IMR-90 (cell line): ENCODE results near the gene PSMC4. TPM values are rescaled to one million over a fixed set of nuclear protein-coding genes. Genes with fewer than 3 reads are reported as not detected.

Experiments used
- ATAC-seq: fragments of 200-7000 bp; cut with Tn5 transposase; 2 replicates; pipeline ENCODE4 v1.9.1; 2020; ENCODE audit warnings: low read depth, mild to moderate bottlenecking, moderate library complexity
- BruUV-seq: library from RNA; stranded (reverse); fragments of 400-500 nt; replicated peaks from 2 replicates; lab custom pipeline; 2021; lab: Mats Ljungman, UMichigan
- CTCF ChIA-PET: fragments of 300-600 bp; formaldehyde crosslinking; extraction: SDS; loops from one replicate; lab custom pipeline; 2021; ENCODE audit warnings: antibody characterized with exemption; lab: Yijun Ruan, JAX
- POLR2A ChIA-PET: fragments of 300-600 bp; sonication (Branson Sonifier 250); formaldehyde crosslinking; loops from one replicate; lab custom pipeline; 2022; ENCODE audit warnings: antibody characterized with exemption; ENCODE audit not compliant: unreplicated experiment; lab: Charles Lee
- DNase-seq: peaks from one replicate; pipeline ENCODE4 v3.0.0; 2013
- H2AFZ ChIP-seq: replicated peaks from 2 replicates; pipeline ENCODE3; 2013; ENCODE audit warnings: low read length, mild to moderate bottlenecking; ENCODE audit not compliant: poor library complexity
- H2AK5ac ChIP-seq: 2 replicates; pipeline ENCODE4 v1.6.1; 2013; ENCODE audit warnings: low read depth, low read length, inconsistent platforms
- H2AK9ac ChIP-seq: replicated peaks from 2 replicates; pipeline ENCODE3; 2013; ENCODE audit warnings: mild to moderate bottlenecking, low read depth, low read length, moderate library complexity; ENCODE audit not compliant: poor library complexity
- H2BK120ac ChIP-seq: 2 replicates; pipeline ENCODE4 v1.6.1; 2013; ENCODE audit warnings: low read depth, low read length, inconsistent platforms
- H2BK15ac ChIP-seq: 3 replicates; pipeline ENCODE4 v1.6.1; 2013; ENCODE audit warnings: low read depth, low read length, inconsistent platforms
- H2BK20ac ChIP-seq: 2 replicates; pipeline ENCODE4 v1.6.1; 2013; ENCODE audit warnings: low read depth, mild to moderate bottlenecking, inconsistent platforms, low read length, moderate library complexity
- H2BK5ac ChIP-seq: 2 replicates; pipeline ENCODE4 v1.6.1; 2013; ENCODE audit warnings: mild to moderate bottlenecking, low read depth, low read length, inconsistent platforms; ENCODE audit not compliant: poor library complexity, severe bottlenecking
- H3K14ac ChIP-seq: replicated peaks from 2 replicates; pipeline ENCODE4 v1.6.1; 2013; ENCODE audit warnings: low read depth, low read length, inconsistent platforms
- H3K18ac ChIP-seq: 2 replicates; pipeline ENCODE4 v1.6.1; 2013; ENCODE audit warnings: low read depth, low read length, control low read depth
- H3K23ac ChIP-seq: 2 replicates; pipeline ENCODE4 v1.6.1; 2013; ENCODE audit warnings: low read depth, low read length, inconsistent platforms
- H3K27ac ChIP-seq: 2 replicates; pipeline ENCODE4 v1.5.1; 2013; ENCODE audit warnings: mild to moderate bottlenecking, control low read depth, low read length; ENCODE audit not compliant: insufficient read depth
- H3K27me3 ChIP-seq: 2 replicates; pipeline ENCODE4 v1.6.1; 2013; ENCODE audit warnings: low read length; ENCODE audit not compliant: control insufficient read depth, insufficient read depth
- H3K36me3 ChIP-seq: 2 replicates; pipeline ENCODE4 v1.6.1; 2013; ENCODE audit warnings: low read length, mixed read lengths; ENCODE audit not compliant: control insufficient read depth, insufficient read depth
- H3K4ac ChIP-seq: 2 replicates; pipeline ENCODE4 v1.6.1; 2013; ENCODE audit warnings: low read depth, low read length, inconsistent platforms
- H3K4me1 ChIP-seq: 2 replicates; pipeline ENCODE4 v1.6.1; 2013; ENCODE audit warnings: low read length, mixed read lengths; ENCODE audit not compliant: control insufficient read depth, insufficient read depth
- H3K4me2 ChIP-seq: 2 replicates; pipeline ENCODE4 v1.6.1; 2013; ENCODE audit warnings: low read depth, mild to moderate bottlenecking, control low read depth, low read length, moderate library complexity
- H3K4me3 ChIP-seq: 2 replicates; pipeline ENCODE4 v1.5.1; 2013; ENCODE audit warnings: low read depth, mild to moderate bottlenecking, control low read depth, low read length, moderate library complexity; ENCODE audit not compliant: insufficient read depth
- H3K56ac ChIP-seq: 2 replicates; pipeline ENCODE4 v1.6.1; 2013; ENCODE audit warnings: low read length, inconsistent platforms; ENCODE audit not compliant: insufficient read depth; ENCODE audit errors: extremely low read depth
- H3K79me1 ChIP-seq, 2 experiments: 2 replicates each; pipeline ENCODE4 v1.6.1; 2013; ENCODE audit warnings: low read length in 2 of 2, inconsistent platforms in 1 of 2, low read depth in 1 of 2
- H3K9ac ChIP-seq: 2 replicates; pipeline ENCODE4 v1.6.1; 2013; ENCODE audit warnings: low read depth, low read length, control low read depth
- H3K9me1 ChIP-seq: 2 replicates; pipeline ENCODE4 v1.6.1; 2013; ENCODE audit warnings: low read length, inconsistent platforms; ENCODE audit not compliant: insufficient read depth
- H3K9me3 ChIP-seq: 2 replicates; pipeline ENCODE4 v1.6.1; 2013; ENCODE audit warnings: low read length; ENCODE audit not compliant: control insufficient read depth, insufficient read depth
- H4K20me1 ChIP-seq: 2 replicates; pipeline ENCODE4 v1.6.1; 2013; ENCODE audit warnings: low read length, inconsistent platforms; ENCODE audit not compliant: insufficient read depth
- H4K5ac ChIP-seq: 2 replicates; pipeline ENCODE4 v1.6.1; 2013; ENCODE audit warnings: mild to moderate bottlenecking, low read depth, low read length, control low read depth
- H4K8ac ChIP-seq, 2 experiments: 2 replicates each; pipeline ENCODE4 v1.6.1; 2013; ENCODE audit warnings: low read depth in 2 of 2, low read length in 2 of 2, control low read depth in 1 of 2, inconsistent platforms in 1 of 2
- H4K91ac ChIP-seq: 2 replicates; pipeline ENCODE4 v1.6.1; 2013; ENCODE audit warnings: low read depth, low read length, inconsistent platforms; ENCODE audit not compliant: insufficient read depth
- CEBPB ChIP-seq: IDR thresholded peaks from 2 replicates; pipeline ENCODE4 v1.6.1; 2012; ENCODE audit warnings: low read depth, low read length, improper control_type of control experiment
- CHD1 ChIP-seq: IDR thresholded peaks from 2 replicates; pipeline ENCODE4 v1.6.1; 2012; ENCODE audit warnings: low read depth, low read length, improper control_type of control experiment
- FOS ChIP-seq: fragments of 150-350 bp; IDR thresholded peaks from 2 replicates; pipeline ENCODE4 v1.6.1; 2016; ENCODE audit warnings: low read depth, low read length
- MAFK ChIP-seq: IDR thresholded peaks from 2 replicates; pipeline ENCODE4 v1.6.1; 2012; ENCODE audit warnings: low read depth, low read length, improper control_type of control experiment
- MAZ ChIP-seq: IDR thresholded peaks from 2 replicates; pipeline ENCODE4 v1.6.1; 2012; ENCODE audit warnings: low read depth, mild to moderate bottlenecking, low read length, improper control_type of control experiment, moderate library complexity, borderline replicate concordance
- MXI1 ChIP-seq: IDR thresholded peaks from 2 replicates; pipeline ENCODE4 v1.6.1; 2012; ENCODE audit warnings: low read depth, mild to moderate bottlenecking, low read length, moderate library complexity, borderline replicate concordance
- NFE2L2 ChIP-seq: fragments of 150-350 bp; IDR thresholded peaks from 2 replicates; pipeline ENCODE4 v1.6.1; 2016; ENCODE audit warnings: low read depth, mild to moderate bottlenecking, low read length
- POLR2A ChIP-seq: IDR thresholded peaks from 2 replicates; pipeline ENCODE4 v1.6.1; 2012; ENCODE audit warnings: mild to moderate bottlenecking, low read depth, low read length
- RAD21 ChIP-seq: IDR thresholded peaks from 2 replicates; pipeline ENCODE4 v1.6.1; 2012; ENCODE audit warnings: low read length, improper control_type of control experiment
- RCOR1 ChIP-seq: IDR thresholded peaks from 2 replicates; pipeline ENCODE4 v1.6.1; 2012; ENCODE audit warnings: mild to moderate bottlenecking, low read length, improper control_type of control experiment; ENCODE audit not compliant: insufficient replicate concordance
- SMC3 ChIP-seq: fragments of 150-350 bp; IDR thresholded peaks from 2 replicates; pipeline ENCODE4 v1.6.1; 2016; ENCODE audit warnings: low read depth, mild to moderate bottlenecking, antibody characterized with exemption, low read length, moderate library complexity
- WGBS, 2 experiments: methylation state at CpG; one replicate each; pipeline versions ENCODE4 v1.1.5 to v1.1.7; 2013; ENCODE audit warnings: missing lambda C conversion rate in 2 of 2; ENCODE audit not compliant: insufficient read length in 1 of 2; ENCODE audit errors: extremely low coverage in 2 of 2; 5-methylcytosine and 5-hydroxymethylcytosine counted together
- dilution Hi-C: fragments of 300-500 bp; cut with HindIII; formaldehyde crosslinking; loops from one replicate; pipeline ENCODE4 v1.14.3; 2018; ENCODE audit warnings: low sequenced_read_pairs; ENCODE audit not compliant: unreplicated experiment
- in situ Hi-C: fragments of 300-500 bp; cut with MboI; formaldehyde crosslinking; loops from 3 replicates; pipeline ENCODE4 v1.14.3; 2019; ENCODE audit warnings: low sequenced_read_pairs, inconsistent platforms, mixed read lengths
- intact Hi-C: fragments of 100-400 bp; cut with micrococcal nuclease; formaldehyde crosslinking; loops from 2 replicates; pipeline ENCODE4 v1.10.0; 2022
- polyA plus RNA-seq, 3 experiments: library from polyadenylated mRNA; depleted of rRNA; stranded (reverse); fragments of >200 nt; gene quantifications; 2 replicates each; pipeline ENCODE4 v1.2.3, GENCODE V29; 2012; ENCODE audit warnings: low replicate concordance in 1 of 3
- total RNA-seq: library from RNA; depleted of rRNA; stranded (reverse); fragments of >200 nt; gene quantifications from 2 replicates; pipeline ENCODE4 v1.2.3, GENCODE V29; 2012
- TF ChIP-seq, protein P1 (sequence below): fragments of 150-350 bp; IDR thresholded peaks from 2 replicates; pipeline ENCODE4 v1.6.1; 2016; ENCODE audit warnings: low read depth, mild to moderate bottlenecking, low read length, moderate library complexity, borderline replicate concordance
- TF ChIP-seq, protein P2 (sequence below): conservative IDR thresholded peaks from 2 replicates; pipeline ENCODE4 v1.5.1; 2012; ENCODE audit warnings: mild to moderate bottlenecking, low read depth, low read length, improper control_type of control experiment
- TF ChIP-seq, protein P3 (sequence below): fragments of 150-350 bp; IDR thresholded peaks from 2 replicates; pipeline ENCODE4 v1.6.1; 2017; ENCODE audit warnings: mild to moderate bottlenecking, antibody characterized with exemption, low read length, low read depth

Gene PSMC4
- total and polyA plus RNA-seq, 2 of the 4 experiments (the other 2 are of a cell fraction) = 148 to 216 TPM

DNA sequence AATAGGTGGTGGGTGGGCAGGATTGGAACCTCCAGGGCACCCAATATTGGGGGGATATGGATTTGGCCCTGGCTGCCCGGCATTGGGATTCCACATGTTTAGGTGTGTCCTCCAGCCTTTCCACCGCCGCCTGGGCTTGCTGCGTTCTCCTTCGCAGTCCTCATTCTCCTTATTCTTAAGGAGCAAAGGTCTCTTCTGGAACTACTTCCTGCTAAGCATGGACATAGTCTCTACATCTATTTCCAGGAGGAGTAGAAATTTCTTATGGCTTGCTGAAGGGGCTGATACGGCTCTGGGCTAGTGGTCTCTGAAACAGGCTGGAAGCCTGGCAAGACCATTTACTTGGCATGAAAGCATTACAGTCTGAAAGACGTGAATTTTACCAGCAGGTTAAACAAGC lies 27.4 kb upstream of the PSMC4 start:
- TF ChIP-seq SMC3 (no peak), RAD21 (no peak), FOS (no peak), MXI1 (no peak), POLR2A (no peak), CHD1 (no peak), NFE2L2 (no peak), MAZ (no peak), RCOR1 (no peak), CEBPB (no peak), MAFK (no peak)
- TF ChIP-seq, protein P1, sequence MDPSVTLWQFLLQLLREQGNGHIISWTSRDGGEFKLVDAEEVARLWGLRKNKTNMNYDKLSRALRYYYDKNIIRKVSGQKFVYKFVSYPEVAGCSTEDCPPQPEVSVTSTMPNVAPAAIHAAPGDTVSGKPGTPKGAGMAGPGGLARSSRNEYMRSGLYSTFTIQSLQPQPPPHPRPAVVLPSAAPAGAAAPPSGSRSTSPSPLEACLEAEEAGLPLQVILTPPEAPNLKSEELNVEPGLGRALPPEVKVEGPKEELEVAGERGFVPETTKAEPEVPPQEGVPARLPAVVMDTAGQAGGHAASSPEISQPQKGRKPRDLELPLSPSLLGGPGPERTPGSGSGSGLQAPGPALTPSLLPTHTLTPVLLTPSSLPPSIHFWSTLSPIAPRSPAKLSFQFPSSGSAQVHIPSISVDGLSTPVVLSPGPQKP = no peak
- TF ChIP-seq, protein P2, sequence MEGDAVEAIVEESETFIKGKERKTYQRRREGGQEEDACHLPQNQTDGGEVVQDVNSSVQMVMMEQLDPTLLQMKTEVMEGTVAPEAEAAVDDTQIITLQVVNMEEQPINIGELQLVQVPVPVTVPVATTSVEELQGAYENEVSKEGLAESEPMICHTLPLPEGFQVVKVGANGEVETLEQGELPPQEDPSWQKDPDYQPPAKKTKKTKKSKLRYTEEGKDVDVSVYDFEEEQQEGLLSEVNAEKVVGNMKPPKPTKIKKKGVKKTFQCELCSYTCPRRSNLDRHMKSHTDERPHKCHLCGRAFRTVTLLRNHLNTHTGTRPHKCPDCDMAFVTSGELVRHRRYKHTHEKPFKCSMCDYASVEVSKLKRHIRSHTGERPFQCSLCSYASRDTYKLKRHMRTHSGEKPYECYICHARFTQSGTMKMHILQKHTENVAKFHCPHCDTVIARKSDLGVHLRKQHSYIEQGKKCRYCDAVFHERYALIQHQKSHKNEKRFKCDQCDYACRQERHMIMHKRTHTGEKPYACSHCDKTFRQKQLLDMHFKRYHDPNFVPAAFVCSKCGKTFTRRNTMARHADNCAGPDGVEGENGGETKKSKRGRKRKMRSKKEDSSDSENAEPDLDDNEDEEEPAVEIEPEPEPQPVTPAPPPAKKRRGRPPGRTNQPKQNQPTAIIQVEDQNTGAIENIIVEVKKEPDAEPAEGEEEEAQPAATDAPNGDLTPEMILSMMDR = no peak
- TF ChIP-seq, protein P3, sequence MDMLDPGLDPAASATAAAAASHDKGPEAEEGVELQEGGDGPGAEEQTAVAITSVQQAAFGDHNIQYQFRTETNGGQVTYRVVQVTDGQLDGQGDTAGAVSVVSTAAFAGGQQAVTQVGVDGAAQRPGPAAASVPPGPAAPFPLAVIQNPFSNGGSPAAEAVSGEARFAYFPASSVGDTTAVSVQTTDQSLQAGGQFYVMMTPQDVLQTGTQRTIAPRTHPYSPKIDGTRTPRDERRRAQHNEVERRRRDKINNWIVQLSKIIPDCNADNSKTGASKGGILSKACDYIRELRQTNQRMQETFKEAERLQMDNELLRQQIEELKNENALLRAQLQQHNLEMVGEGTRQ = no peak
- POLR2A ChIA-PET = no interaction called here
- no CpG with 5 or more reads among the region's 7 CpGs for WGBS, 2 experiments
- no peak overlapping the region for H3K27ac ChIP-seq
- H3K4me1 ChIP-seq = no peaks in the 10 kb centered on the region
- H2BK5ac ChIP-seq = no peak overlapping the region
- dilution Hi-C loops = no loop called here
- BruUV-seq = no TSS peak
- no peak overlapping the region for H4K8ac ChIP-seq
- H2AK5ac ChIP-seq = no peak overlapping the region
- no peaks in the 10 kb centered on the region for H3K9me1 ChIP-seq
- in situ Hi-C loops = no loop called here
- no peak for ATAC-seq
- no peaks in the 10 kb centered on the region for H3K79me1 ChIP-seq
- no peak overlapping the region for H2BK15ac ChIP-seq
- no peak overlapping the region for H4K5ac ChIP-seq
- CTCF ChIA-PET = no interaction called here
- H2BK20ac ChIP-seq = no peak overlapping the region
- H3K36me3 ChIP-seq = no peaks in the 10 kb centered on the region
- DNase-seq = no peak
- H3K9me3 ChIP-seq = no peaks in the 10 kb centered on the region
- H2AFZ ChIP-seq = no peak overlapping the region
- intact Hi-C loops = no loop called here
- H3K18ac ChIP-seq = no peak overlapping the region
- H4K20me1 ChIP-seq = no peaks in the 10 kb centered on the region
- H2AK9ac ChIP-seq = no peak overlapping the region
- no peak overlapping the region for H3K4me3 ChIP-seq
- no peak overlapping the region for H4K91ac ChIP-seq
- no peak overlapping the region for H3K23ac ChIP-seq
- no peak overlapping the region for H3K14ac ChIP-seq
- no peak overlapping the region for H2BK120ac ChIP-seq
- no peak overlapping the region for H3K4ac ChIP-seq
- H3K4me2 ChIP-seq = no peak overlapping the region
- H3K27me3 ChIP-seq = no peaks in the 10 kb centered on the region
- no peak overlapping the region for H3K9ac ChIP-seq
- no peak overlapping the region for H3K56ac ChIP-seq
